Heart left ventricle (tissue), 16 donors: ENCODE results near the gene HCN4. TPM values are rescaled to one million over a fixed set of nuclear protein-coding genes. Genes with fewer than 3 reads are reported as not detected.

Experiments
- ATAC-seq, 4 donors: fragments of 200-7000 bp; cut with Tn5 transposase; one replicate each; pipeline ENCODE4 v1.9.1; 2020 to 2022; ENCODE audit warnings: moderate library complexity in 4 of 4, mild to moderate bottlenecking in 3 of 4, moderate number of reproducible peaks in 1 of 4
- DNase-seq, 5 donors: peaks; one replicate each; pipeline ENCODE4 v3.0.0-alpha.2; 2020
- H3K27ac ChIP-seq, 12 donors: fragments of 200-600 bp; sonication (generic) in 4 of 12; one replicate each; pipeline versions ENCODE4 v1.5.0 to v1.8.0; 2016 to 2022; ENCODE audit warnings: mild to moderate bottlenecking in 2 of 12
- H3K27me3 ChIP-seq, 9 donors: fragments of 200-600 bp; sonication (generic) in 2 of 9; one replicate each; pipeline versions ENCODE4 v1.5.1 to v1.8.0; 2016 to 2022; ENCODE audit warnings: mild to moderate bottlenecking in 3 of 9
- H3K36me3 ChIP-seq, 9 donors: fragments of 200-600 bp; sonication (generic) in 2 of 9; one replicate each; pipeline versions ENCODE4 v1.5.0 to v1.8.0; 2018 to 2022; ENCODE audit warnings: mild to moderate bottlenecking in 2 of 9
- H3K4me1 ChIP-seq, 12 donors: fragments of 200-600 bp; sonication (generic) in 4 of 12; one replicate each; pipeline versions ENCODE4 v1.5.0 to v1.8.0; 2016 to 2022; ENCODE audit warnings: mild to moderate bottlenecking in 3 of 12
- H3K4me3 ChIP-seq, 12 donors: fragments of 200-600 bp; sonication (generic) in 4 of 12; one replicate each; pipeline versions ENCODE4 v1.5.0 to v1.8.0; 2017 to 2022; ENCODE audit warnings: mild to moderate bottlenecking in 9 of 12, moderate library complexity in 4 of 12
- H3K9me3 ChIP-seq, 12 donors: fragments of 200-600 bp; sonication (generic) in 4 of 12; one replicate each; pipeline versions ENCODE4 v1.5.0 to v1.8.0; 2016 to 2022; ENCODE audit warnings: mild to moderate bottlenecking in 1 of 12
- POLR2A ChIP-seq, 2 donors: fragments of 450-650 bp; IDR thresholded peaks; one replicate each; pipeline ENCODE4 v1.6.1; 2017; ENCODE audit warnings: antibody characterized with exemption in 2 of 2, mild to moderate bottlenecking in 2 of 2, moderate library complexity in 2 of 2
- WGBS, 4 donors: extraction: QIAGEN DNeasy Blood & Tissue Kit in 2 of 4; methylation state at CpG; one replicate each; pipeline versions ENCODE4 v1.1.5 to v1.1.7; 2013 to 2018; 5-methylcytosine and 5-hydroxymethylcytosine counted together
- intact Hi-C, 10 donors: fragments of 100-400 bp; cut with DNase I; formaldehyde crosslinking; loops; one replicate each; pipeline versions ENCODE4 v1.11.1 to v1.14.2; 2022
- polyA plus RNA-seq, 2 donors: library from polyadenylated mRNA; stranded (reverse); fragments of 200-250 nt; gene quantifications; one replicate each; pipeline ENCODE4 v1.2.3, GENCODE V29; 2013
- total RNA-seq, 9 donors: library from RNA; depleted of rRNA in 2 of 9; stranded (reverse); fragments of >200 nt in 2 of 9; fragmentation: NEBNext Ultra II Directional in 3 of 9; extraction: Animal tissue kit (Norgen Biotek cat#: 25700) in 3 of 9; gene quantifications; one replicate each; pipeline versions ENCODE4 v1.1.0 to v1.2.4, GENCODE V29; 2016 to 2023
- TF ChIP-seq, protein P1 (sequence below), 12 donors: fragments of 200-600 bp; sonication (generic) in 4 of 12; IDR thresholded peaks; one replicate each; pipeline versions ENCODE4 v1.5.0 to v1.8.0; 2018 to 2022; ENCODE audit warnings: antibody characterized with exemption in 12 of 12, mild to moderate bottlenecking in 5 of 12
- donor health status: ischemic (EF 13 %, LVEDD 7.1; RV severe dilation, severe dysfunction).
- donor health status: healthy with polysubstance abuse.
- donor health status: DM: no; HTN: yes; CAD: no.
- donor health status: DM: no; HTN: no; CAD: no.
- donor health status: ischemic (EF 25% LVEDD 6.9; RV normal size, moderate dysfunction).
- donor health status: ischemic (EF 25% LVEDD 5.7; RV mildly dilated, moderate dysfunction).
- donor health status: healthy.
- donor health status: DM: yes; HTN: yes; CAD: no.
- donor health status: ischemic (EF 35%, LVEDD 5.7; RV mildly dilated, moderate dysfunction).
- donor health status: nonischemic (EF 11% LVEDD 7.7; RV severe dilation, severe dysfunction).
- donor health status: DM: yes; HTN: yes; CAD: no.
- donor health status: PGD.
- donor health status: ischemic (EF 29% LVEDD 5.4; RV normal size, mild dysfunction).
- donor health status: nonischemic (EF 23%, LVEDD 6.1; RV moderate dilation, normal function).

The HCN4 gene
- total and polyA plus RNA-seq, 11 donors, result 5.1 to 23.0 (median 8.4) TPM

DNA sequence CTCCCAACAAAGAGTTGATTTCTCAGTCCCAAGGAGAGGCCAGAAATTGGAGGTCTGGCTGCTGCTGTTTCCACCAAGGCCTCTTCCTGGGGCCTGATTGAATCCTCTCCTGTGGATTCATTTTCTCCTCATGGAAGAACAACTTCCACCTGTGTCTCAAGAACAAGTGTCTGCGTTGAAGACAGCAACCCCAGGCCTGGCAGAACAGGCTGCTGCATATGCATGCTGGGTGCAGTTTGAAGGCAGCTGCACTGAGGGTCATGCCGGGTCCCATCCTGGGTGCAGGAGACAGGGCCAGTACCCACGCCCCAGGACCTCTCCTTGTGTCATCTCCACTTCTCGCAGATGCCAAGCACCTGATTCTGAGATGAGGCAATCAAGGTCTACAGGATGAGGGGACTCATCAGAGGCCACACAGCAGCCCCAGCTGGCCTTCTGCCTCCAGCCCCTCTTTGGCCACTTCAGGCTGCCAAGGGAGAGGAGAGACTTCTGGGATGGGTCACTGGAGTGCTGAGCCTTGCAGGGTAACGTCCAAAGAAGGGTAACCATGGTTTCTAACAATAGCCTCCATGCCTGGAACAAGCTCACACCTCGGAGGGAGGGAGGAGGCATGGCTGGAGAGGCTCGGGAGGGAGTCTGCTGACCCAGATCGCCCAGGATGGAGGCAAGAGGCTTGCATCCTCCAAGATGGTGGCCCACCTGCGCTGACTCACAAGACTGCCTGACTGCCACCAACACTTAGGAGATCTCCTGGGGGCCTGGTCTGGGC is 30.0 kb downstream of the HCN4 start:
- Histone ChIP-seq H3K4me1 (peaks cover 0 to 30% (median 0%) of the 10 kb centered on the region in 12 donors), H3K27ac (no peak overlapping the region), H3K36me3 (no peaks in the 10 kb centered on the region), H3K27me3 (no peaks in the 10 kb centered on the region), H3K4me3 (no peak overlapping the region), H3K9me3 (peaks cover 0 to 5% (median 0%) of the 10 kb centered on the region in 12 donors)
- TF ChIP-seq POLR2A (IDR thresholded peaks at IDR 0.05), result no peak
- TF ChIP-seq, protein P1, sequence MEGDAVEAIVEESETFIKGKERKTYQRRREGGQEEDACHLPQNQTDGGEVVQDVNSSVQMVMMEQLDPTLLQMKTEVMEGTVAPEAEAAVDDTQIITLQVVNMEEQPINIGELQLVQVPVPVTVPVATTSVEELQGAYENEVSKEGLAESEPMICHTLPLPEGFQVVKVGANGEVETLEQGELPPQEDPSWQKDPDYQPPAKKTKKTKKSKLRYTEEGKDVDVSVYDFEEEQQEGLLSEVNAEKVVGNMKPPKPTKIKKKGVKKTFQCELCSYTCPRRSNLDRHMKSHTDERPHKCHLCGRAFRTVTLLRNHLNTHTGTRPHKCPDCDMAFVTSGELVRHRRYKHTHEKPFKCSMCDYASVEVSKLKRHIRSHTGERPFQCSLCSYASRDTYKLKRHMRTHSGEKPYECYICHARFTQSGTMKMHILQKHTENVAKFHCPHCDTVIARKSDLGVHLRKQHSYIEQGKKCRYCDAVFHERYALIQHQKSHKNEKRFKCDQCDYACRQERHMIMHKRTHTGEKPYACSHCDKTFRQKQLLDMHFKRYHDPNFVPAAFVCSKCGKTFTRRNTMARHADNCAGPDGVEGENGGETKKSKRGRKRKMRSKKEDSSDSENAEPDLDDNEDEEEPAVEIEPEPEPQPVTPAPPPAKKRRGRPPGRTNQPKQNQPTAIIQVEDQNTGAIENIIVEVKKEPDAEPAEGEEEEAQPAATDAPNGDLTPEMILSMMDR (IDR thresholded peaks at IDR 0.05), result no peak
- DNase-seq, result peak in 1 of 5 donors; percentile 36
- intact Hi-C loops, result no loop called here
- ATAC-seq, result peak in 3 of 4 donors; percentile 19 to 42 (median 25)
- WGBS, 4 donors, result 35 to 75% (median 65%) methylated on average over 4 to 9 of the region's 9 CpGs

DNA sequence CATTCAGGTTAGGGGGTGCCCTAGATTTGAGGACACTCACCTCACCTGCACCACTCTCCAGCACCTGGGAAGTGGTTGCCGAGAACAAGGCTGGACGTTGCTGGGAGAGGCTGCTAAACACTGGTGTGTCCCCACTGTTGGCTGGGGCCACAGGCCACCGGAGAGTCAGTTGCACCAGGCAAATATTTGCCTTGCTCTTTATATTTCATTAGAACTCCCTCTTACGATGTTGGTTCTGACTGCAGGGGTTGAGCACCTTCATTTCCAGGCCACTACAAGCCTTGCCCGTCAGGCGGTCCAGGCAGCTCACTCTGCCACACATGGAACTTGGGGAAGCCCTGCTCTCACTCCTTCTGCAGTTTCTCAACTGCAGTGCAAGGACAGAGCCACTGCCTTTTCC is 30.7 kb downstream of the HCN4 start:
- 81 to 93% (median 85%) methylated on average over 6 of the region's 6 CpGs for WGBS, 4 donors
- peak in 1 of 5 donors; percentile 14 for DNase-seq

DNA sequence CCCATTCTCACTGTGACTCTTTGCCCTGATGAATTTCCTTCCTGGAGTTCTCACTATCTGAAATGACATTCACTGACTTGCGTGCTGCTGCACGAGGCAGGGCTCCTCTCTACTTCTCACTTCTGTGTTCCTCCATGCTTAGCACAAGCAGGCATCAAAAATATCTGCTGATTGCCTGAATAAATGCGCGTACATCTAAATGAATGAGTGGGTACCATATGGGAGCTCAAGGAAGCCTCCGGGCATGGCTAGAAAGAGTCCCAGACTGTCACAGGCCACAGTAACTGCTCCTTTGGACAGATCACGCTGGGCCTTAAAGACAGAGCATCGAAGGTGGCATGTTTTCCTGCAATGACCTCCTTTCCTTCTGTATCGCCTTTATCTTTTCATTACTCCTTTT is 31.6 kb downstream of the HCN4 start:
- H3K27me3 ChIP-seq, result no peaks in the 10 kb centered on the region
- no peak overlapping the region for H3K27ac ChIP-seq
- no peak for DNase-seq
- no peaks in the 10 kb centered on the region for H3K36me3 ChIP-seq
- H3K4me1 ChIP-seq, result peaks cover 0 to 25% (median 0%) of the 10 kb centered on the region in 12 donors
- no peak overlapping the region for H3K4me3 ChIP-seq
- H3K9me3 ChIP-seq, result no peaks in the 10 kb centered on the region
- 77 to 82% (median 81%) methylated on average over 8 of the region's 8 CpGs for WGBS, 4 donors
- intact Hi-C loops, result no loop called here
- no peak for TF ChIP-seq POLR2A (IDR thresholded peaks at IDR 0.05)
- TF ChIP-seq, protein P1 (IDR thresholded peaks at IDR 0.05), result no peak
- ATAC-seq, result no peak

More for the DNA sequence above, 30.7 kb downstream of the HCN4 start:
- peaks cover 0 to 4% (median 0%) of the 10 kb centered on the region in 12 donors for H3K9me3 ChIP-seq
- H3K27ac ChIP-seq, result no peak overlapping the region
- no peak for TF ChIP-seq POLR2A (IDR thresholded peaks at IDR 0.05)
- TF ChIP-seq, protein P1 (IDR thresholded peaks at IDR 0.05), result no peak
- intact Hi-C loops, result no loop called here
- H3K36me3 ChIP-seq, result no peaks in the 10 kb centered on the region
- H3K4me1 ChIP-seq, result peaks cover 0 to 30% (median 0%) of the 10 kb centered on the region in 12 donors
- no peak overlapping the region for H3K4me3 ChIP-seq
- no peaks in the 10 kb centered on the region for H3K27me3 ChIP-seq
- no peak for ATAC-seq

DNA sequence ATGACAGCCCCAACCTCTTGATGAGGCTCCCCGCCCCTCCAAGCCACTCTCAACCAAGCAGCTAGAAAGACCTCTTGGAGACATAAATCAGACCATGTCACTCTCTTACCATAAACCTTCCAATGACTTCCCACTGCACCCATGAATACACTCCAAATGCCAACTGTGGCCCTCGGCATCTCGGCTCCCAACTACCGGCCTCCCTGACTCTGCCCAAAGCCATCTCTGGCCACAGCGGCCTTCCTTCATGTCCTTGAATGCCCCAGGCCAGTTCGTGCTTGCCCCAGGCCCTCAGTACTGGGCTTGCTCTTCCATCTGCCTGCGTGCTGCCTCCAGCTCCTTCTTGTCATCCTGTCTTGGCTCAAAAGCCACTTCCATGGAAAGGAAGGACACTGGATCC is 32.0 kb downstream of the HCN4 start:
- Histone ChIP-seq H3K27ac (no peak overlapping the region), H3K36me3 (no peaks in the 10 kb centered on the region), H3K4me3 (no peak overlapping the region), H3K9me3 (no peaks in the 10 kb centered on the region), H3K4me1 (peaks cover 0 to 21% (median 0%) of the 10 kb centered on the region in 12 donors), H3K27me3 (no peaks in the 10 kb centered on the region)
- TF ChIP-seq, protein P1 (IDR thresholded peaks at IDR 0.05), result no peak
- no peak for TF ChIP-seq POLR2A (IDR thresholded peaks at IDR 0.05)
- DNase-seq, result peak in 1 of 5 donors; percentile 19
- ATAC-seq, result no peak
- intact Hi-C loops, result no loop called here
- WGBS, 4 donors, result 67 to 87% (median 84%) methylated on average over 7 of the region's 7 CpGs
